Upper lobe of left lung (tissue), 6 donors: Measurements from ENCODE around the gene DOCK10. TPM values are rescaled to one million over a fixed set of nuclear protein-coding genes. Genes with fewer than 3 reads are reported as not detected.

Experiments used
- ATAC-seq, 2 donors: fragments of 200-7000 bp; cut with Tn5 transposase; one replicate each; pipeline ENCODE4 v1.9.1; 2022; ENCODE audit warnings: mild to moderate bottlenecking in 2 of 2, moderate library complexity in 2 of 2; ENCODE audit not compliant: low FRiP score in 2 of 2
- DNase-seq, 2 donors: peaks; one replicate each; pipeline ENCODE4 v3.0.0-alpha.2; 2019 to 2020
- H3K27ac ChIP-seq, 4 donors: fragments of 200-600 bp; sonication (generic); one replicate each; pipeline ENCODE4 v1.5.1; 2016 to 2019
- H3K27me3 ChIP-seq, 4 donors: fragments of 200-600 bp; sonication (generic); one replicate each; pipeline ENCODE4 v1.5.1; 2017 to 2019
- H3K36me3 ChIP-seq, 4 donors: fragments of 200-600 bp; sonication (generic); one replicate each; pipeline ENCODE4 v1.5.1; 2016 to 2019
- H3K4me1 ChIP-seq, 4 donors: fragments of 200-600 bp; sonication (generic); one replicate each; pipeline ENCODE4 v1.5.1; 2018 to 2019
- H3K4me3 ChIP-seq, 4 donors: fragments of 200-600 bp; sonication (generic); one replicate each; pipeline ENCODE4 v1.5.1; 2017 to 2019; ENCODE audit warnings: mild to moderate bottlenecking in 2 of 4, moderate library complexity in 1 of 4
- H3K9me3 ChIP-seq, 4 donors: fragments of 200-600 bp; sonication (generic); one replicate each; pipeline ENCODE4 v1.5.1; 2018 to 2019
- CTCF ChIP-seq, 6 experiments: fragments of 450-650 bp in 4 of 6; fragments of 200-600 bp in 2 of 6; sonication (generic) in 2 of 6; IDR thresholded peaks; one replicate each; pipeline ENCODE4 v1.5.1; 2016 to 2019; ENCODE audit warnings: antibody characterized with exemption in 6 of 6
- EP300 ChIP-seq, 4 donors: sonication (generic); formaldehyde crosslinking; IDR thresholded peaks; one replicate each; pipeline ENCODE4 v1.5.1; 2017; ENCODE audit warnings: antibody characterized with exemption in 4 of 4, control low read depth in 2 of 4
- POLR2A ChIP-seq, 4 donors: fragments of 450-650 bp; IDR thresholded peaks; one replicate each; pipeline ENCODE4 v1.5.1; 2016 to 2017; ENCODE audit warnings: antibody characterized with exemption in 4 of 4, mild to moderate bottlenecking in 2 of 4
- POLR2AphosphoS5 ChIP-seq, 2 donors: sonication (generic); formaldehyde crosslinking; IDR thresholded peaks; one replicate each; pipeline ENCODE4 v1.5.1; 2017; ENCODE audit warnings: antibody characterized with exemption in 2 of 2
- WGBS, 2 donors: methylation state at CpG; one replicate each; pipeline ENCODE4 v1.1.5; 2017 to 2018; 5-methylcytosine and 5-hydroxymethylcytosine counted together
- total RNA-seq, 6 donors: library from RNA; depleted of rRNA in 4 of 6; stranded (reverse); fragments of >200 nt in 4 of 6; gene quantifications; one replicate each; pipeline versions ENCODE4 v1.1.0 to v1.2.1, GENCODE V29; 2016 to 2021
- donor health status: DM: no; HTN: no; CAD: no; lungs with moderate emphysema.
- donor health status: DM: no; HTN: yes; CAD: no; lungs with severe emphysema.

The DOCK10 gene
- total RNA-seq, 6 donors from 2014 or later, result 17.6 to 127 (median 39.9) TPM

GRCh38 chr2:224871813-224872212 lies 170.5 kb downstream of the DOCK10 start:
- ATAC-seq, result no peak
- H3K27me3 ChIP-seq, result no peaks in the 10 kb centered on the region
- peaks cover 0 to 3% (median 0%) of the 10 kb centered on the region in 4 donors for H3K36me3 ChIP-seq
- no peaks in the 10 kb centered on the region for H3K9me3 ChIP-seq
- no peaks in the 10 kb centered on the region for H3K4me1 ChIP-seq
- H3K27ac ChIP-seq, result no peak overlapping the region
- DNase-seq, result no peak
- TF ChIP-seq CTCF (IDR thresholded peaks at IDR 0.05) (no peak), EP300 (IDR thresholded peaks at IDR 0.05) (no peak), POLR2A (IDR thresholded peaks at IDR 0.05) (no peak), POLR2AphosphoS5 (IDR thresholded peaks at IDR 0.05) (no peak)
- no peak overlapping the region for H3K4me3 ChIP-seq
- 18 to 37% methylated on average over 1 of the region's 1 CpG for WGBS, 2 donors

- Histone ChIP-seq H3K27ac (no peak overlapping the region), H3K4me3 (no peak overlapping the region), H3K27me3 (no peaks in the 10 kb centered on the region), H3K9me3 (no peaks in the 10 kb centered on the region), H3K36me3 (peaks cover 0 to 3% (median 0%) of the 10 kb centered on the region in 4 donors), H3K4me1 (no peaks in the 10 kb centered on the region)
- TF ChIP-seq POLR2A (IDR thresholded peaks at IDR 0.05) (no peak), CTCF (IDR thresholded peaks at IDR 0.05) (no peak)
- no peak for ATAC-seq
- DNase-seq, result no peak
Measured at GRCh38 chr2:224870341-224870740, 171.9 kb downstream of the DOCK10 start.

- ATAC-seq (no peak), DNase-seq (no peak)
- Histone ChIP-seq H3K9me3 (no peaks in the 10 kb centered on the region), H3K27ac (no peak overlapping the region), H3K4me3 (no peak overlapping the region), H3K27me3 (no peaks in the 10 kb centered on the region), H3K4me1 (no peaks in the 10 kb centered on the region), H3K36me3 (peaks cover 0 to 3% (median 0%) of the 10 kb centered on the region in 4 donors)
- 65 to 83% methylated on average over 3 of the region's 3 CpGs for WGBS, 2 donors
- TF ChIP-seq EP300 (IDR thresholded peaks at IDR 0.05) (no peak), POLR2AphosphoS5 (IDR thresholded peaks at IDR 0.05) (no peak), CTCF (IDR thresholded peaks at IDR 0.05) (no peak), POLR2A (IDR thresholded peaks at IDR 0.05) (no peak)
Measured at GRCh38 chr2:224869601-224870233, 172.6 kb downstream of the DOCK10 start.

GRCh38 chr2:224865016-224865415 lies 177.3 kb downstream of the DOCK10 start:
- H3K36me3 ChIP-seq, result no peaks in the 10 kb centered on the region
- no peak for DNase-seq
- no peak overlapping the region for H3K4me3 ChIP-seq
- 80 to 87% methylated on average over 2 of the region's 2 CpGs for WGBS, 2 donors
- H3K27me3 ChIP-seq, result no peaks in the 10 kb centered on the region
- H3K27ac ChIP-seq, result no peak overlapping the region
- H3K4me1 ChIP-seq, result no peaks in the 10 kb centered on the region
- H3K9me3 ChIP-seq, result no peaks in the 10 kb centered on the region
- ATAC-seq, result no peak
- no peak for TF ChIP-seq EP300 (IDR thresholded peaks at IDR 0.05)
- TF ChIP-seq POLR2A (IDR thresholded peaks at IDR 0.05), result no peak
- TF ChIP-seq POLR2AphosphoS5 (IDR thresholded peaks at IDR 0.05), result no peak
- TF ChIP-seq CTCF (IDR thresholded peaks at IDR 0.05), result no peak

- Histone ChIP-seq H3K36me3 (no peaks in the 10 kb centered on the region), H3K4me1 (no peaks in the 10 kb centered on the region), H3K4me3 (no peak overlapping the region), H3K9me3 (no peaks in the 10 kb centered on the region), H3K27ac (no peak overlapping the region), H3K27me3 (no peaks in the 10 kb centered on the region)
- DNase-seq (no peak), ATAC-seq (no peak)
- TF ChIP-seq CTCF (IDR thresholded peaks at IDR 0.05) (no peak), POLR2AphosphoS5 (IDR thresholded peaks at IDR 0.05) (no peak), EP300 (IDR thresholded peaks at IDR 0.05) (no peak), POLR2A (IDR thresholded peaks at IDR 0.05) (no peak)
- 77 to 79% methylated on average over 4 of the region's 4 CpGs for WGBS, 2 donors
Measured at GRCh38 chr2:224861266-224861665, 181.0 kb downstream of the DOCK10 start.
